Measurements from ENCODE around the gene PNKD. TPM values are rescaled to one million over a fixed set of nuclear protein-coding genes. Genes with fewer than 3 reads are reported as not detected.

PNKD gene
- total and polyA plus RNA-seq, 2 of the 8 experiments (the other 6 are each of a cell fraction or from before 2014, with no cell fraction given), result 43.9 to 65.4 TPM

GRCh38 chr2:218363736-218364135 lies 93.4 kb downstream of the PNKD start:
- Histone ChIP-seq H3K27me3 (replicated peaks in 1 of 4; ENCODE audit: control insufficient read depth in 3 of 4, extremely low read depth in 1 of 4, insufficient read depth in 3 of 4, low read length in 3 of 4) (no peaks in the 10 kb centered on the region; a peak in 1 of 7 replicates), H3K79me2 (ENCODE audit: control insufficient read depth in 1 of 2, insufficient read depth in 2 of 2, low read length in 2 of 2) (no peaks in the 10 kb centered on the region), H2BK20ac (ENCODE audit: low read length) (no peak overlapping the region), H3K4ac (replicated peaks; ENCODE audit: insufficient read length, low read depth, low read length) (no peak overlapping the region), H2AK5ac (ENCODE audit: low read depth, low read length) (no peak overlapping the region), H2BK120ac (replicated peaks; ENCODE audit: low read depth, low read length) (no peak overlapping the region), H2BK12ac (ENCODE audit: low read depth, low read length) (no peak overlapping the region), H4K91ac (replicated peaks; ENCODE audit: insufficient read length, low read length) (no peak overlapping the region), H3K9me3 (ENCODE audit: insufficient read depth in 2 of 2, low read depth in 1 of 2, low read length in 1 of 2) (no peaks in the 10 kb centered on the region), H4K5ac (ENCODE audit: insufficient read length, low read depth, low read length) (no peak overlapping the region), H3K27ac (ENCODE audit: low read depth, low read length) (no peak overlapping the region), H3K14ac (ENCODE audit: insufficient read length) (no peak overlapping the region), H3K9ac (replicated peaks in 1 of 4; ENCODE audit: extremely low read depth in 1 of 4, low read depth in 3 of 4, low read length in 3 of 4) (no peak overlapping the region), H3K36me3 (ENCODE audit: control insufficient read depth in 2 of 4, insufficient read depth in 4 of 4, low read length in 3 of 4) (no peaks in the 10 kb centered on the region), H3K23me2 (ENCODE audit: low read depth, low read length) (peaks cover 7% of the 10 kb centered on the region; the same call in 1 of the 2 replicates), H4K8ac (ENCODE audit: extremely low read depth, insufficient read depth, low read length) (no peak overlapping the region), H3K23ac (ENCODE audit: insufficient read length) (no peak overlapping the region), H3K79me1 (ENCODE audit: low read depth, low read length) (no peaks in the 10 kb centered on the region), H4K20me1 (replicated peaks in 1 of 2; ENCODE audit: control insufficient read depth in 1 of 2, insufficient read depth in 2 of 2, low read length in 2 of 2) (no peaks in the 10 kb centered on the region), H2AFZ (ENCODE audit: low read length) (no peak overlapping the region), H2BK5ac (ENCODE audit: low read depth, low read length) (no peak overlapping the region), H3K56ac (replicated peaks; ENCODE audit: insufficient read length, low read depth, low read length) (no peak overlapping the region), H3K18ac (ENCODE audit: extremely low read depth, low read length) (no peak overlapping the region), H3K4me1 (replicated peaks in 1 of 4; ENCODE audit: control insufficient read depth in 3 of 4, insufficient read depth in 4 of 4, low read length in 3 of 4) (peaks cover 0 to under 1% (median 0%) of the 10 kb centered on the region in 4 experiments; a peak in 3 of 7 replicates), H3K4me3 (ENCODE audit: extremely low read depth in 1 of 4, insufficient read depth in 2 of 4, low read depth in 3 of 4, low read length in 4 of 4) (no peak overlapping the region), H3K4me2 (ENCODE audit: insufficient read depth in 1 of 2, low read depth in 2 of 2, low read length in 2 of 2) (no peak overlapping the region), H2BK15ac (ENCODE audit: low read length) (no peak overlapping the region)
- CTCF ChIA-PET (ENCODE audit: partially characterized antibody), result interaction anchor here (0.6 to 1.6 kb wide), 4 partner anchors 29 to 268 kb away, joined by 3 to 6 read pairs (median 4); no protein-coding TSS in a partner anchor
- FAIRE-seq, result no peak
- DNase-seq (ENCODE audit: low read depth in 1 of 2, low spot score in 2 of 2), result no peak
- POLR2A ChIA-PET (ENCODE audit: partially characterized antibody), result no interaction called here
- 88% methylated on average over 3 of the region's 3 CpGs; no CpG with 5 or more reads in 1 of the 2 experiments for WGBS, 2 experiments (ENCODE audit: extremely low coverage in 1 of 2, insufficient coverage in 1 of 2, insufficient read length in 1 of 2, insufficient replicate concordance in 2 of 2, low coverage in 1 of 2, low lambda C conversion rate in 2 of 2, missing lambda C conversion rate in 1 of 2)
